HUDEP-2 (cell line): Measurements from ENCODE around the gene NKD2.
A peak's percentile ranks its signal among the peaks of the same experiment; 100 is the strongest.
"Not testable (repeated sequence)": the region's sequence is repeated elsewhere in the genome, so short reads cannot be mapped to it uniquely, and the experiment has no call there.

Source experiments
- DNase-seq, 76 experiments: peaks; one replicate each; lab custom pipeline; 2025; ENCODE audit not compliant: unreplicated experiment in 76 of 76; lab: John Stamatoyannopoulos, UW

NKD2 gene, protein sequence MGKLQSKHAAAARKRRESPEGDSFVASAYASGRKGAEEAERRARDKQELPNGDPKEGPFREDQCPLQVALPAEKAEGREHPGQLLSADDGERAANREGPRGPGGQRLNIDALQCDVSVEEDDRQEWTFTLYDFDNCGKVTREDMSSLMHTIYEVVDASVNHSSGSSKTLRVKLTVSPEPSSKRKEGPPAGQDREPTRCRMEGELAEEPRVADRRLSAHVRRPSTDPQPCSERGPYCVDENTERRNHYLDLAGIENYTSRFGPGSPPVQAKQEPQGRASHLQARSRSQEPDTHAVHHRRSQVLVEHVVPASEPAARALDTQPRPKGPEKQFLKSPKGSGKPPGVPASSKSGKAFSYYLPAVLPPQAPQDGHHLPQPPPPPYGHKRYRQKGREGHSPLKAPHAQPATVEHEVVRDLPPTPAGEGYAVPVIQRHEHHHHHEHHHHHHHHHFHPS

DNA sequence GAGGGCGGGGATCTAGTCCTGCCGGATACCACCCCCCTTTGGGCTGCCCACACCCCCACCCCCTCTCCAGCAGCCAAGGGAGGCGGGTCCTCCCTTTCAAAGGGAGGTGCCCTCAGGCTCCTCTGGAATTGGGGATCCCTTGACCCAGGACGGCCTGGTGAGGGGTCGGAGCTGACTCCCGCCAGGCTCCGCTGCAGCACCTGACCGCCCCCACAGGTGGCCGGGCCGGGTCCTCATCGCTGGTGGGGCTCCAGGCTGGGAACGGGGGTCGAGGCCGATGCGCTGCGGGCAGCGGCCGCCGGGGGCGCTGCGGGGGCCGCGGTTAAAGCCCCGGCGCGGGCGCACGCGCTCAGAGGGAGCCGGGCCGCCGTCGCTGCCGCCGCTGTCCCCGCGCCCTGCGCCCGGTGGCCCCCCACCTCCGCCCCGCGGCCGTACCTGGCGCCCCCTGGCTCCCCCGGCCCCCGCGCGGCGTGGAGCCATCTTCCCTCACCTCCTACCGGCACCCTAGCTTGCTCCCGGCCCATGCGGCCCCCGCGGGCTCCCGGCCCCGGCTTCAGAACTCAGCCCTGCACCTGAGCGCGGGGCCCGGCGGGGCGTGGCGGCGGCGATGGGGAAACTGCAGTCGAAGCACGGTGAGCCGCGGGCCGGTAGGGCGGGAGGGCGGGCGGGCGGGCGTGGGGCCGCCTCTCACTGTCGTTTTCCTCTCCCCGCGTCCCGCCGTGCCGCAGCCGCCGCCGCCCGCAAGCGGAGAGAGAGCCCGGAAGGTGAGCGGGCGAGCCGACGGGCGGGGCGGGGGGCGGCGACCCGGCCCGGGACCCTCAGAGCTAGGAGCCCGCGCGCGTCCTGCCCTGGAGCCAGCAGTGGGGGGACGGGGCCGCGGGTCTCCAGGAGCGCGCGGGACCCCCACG, at the start of gene NKD2:
NKD2 (plus strand) TSS at position 352 of the 908 bp plus-strand sequence; CDS start at position 608, 256 bp downstream.
- DNase-seq: peak in 2 of 76 experiments; percentile 5 to 14

DNA sequence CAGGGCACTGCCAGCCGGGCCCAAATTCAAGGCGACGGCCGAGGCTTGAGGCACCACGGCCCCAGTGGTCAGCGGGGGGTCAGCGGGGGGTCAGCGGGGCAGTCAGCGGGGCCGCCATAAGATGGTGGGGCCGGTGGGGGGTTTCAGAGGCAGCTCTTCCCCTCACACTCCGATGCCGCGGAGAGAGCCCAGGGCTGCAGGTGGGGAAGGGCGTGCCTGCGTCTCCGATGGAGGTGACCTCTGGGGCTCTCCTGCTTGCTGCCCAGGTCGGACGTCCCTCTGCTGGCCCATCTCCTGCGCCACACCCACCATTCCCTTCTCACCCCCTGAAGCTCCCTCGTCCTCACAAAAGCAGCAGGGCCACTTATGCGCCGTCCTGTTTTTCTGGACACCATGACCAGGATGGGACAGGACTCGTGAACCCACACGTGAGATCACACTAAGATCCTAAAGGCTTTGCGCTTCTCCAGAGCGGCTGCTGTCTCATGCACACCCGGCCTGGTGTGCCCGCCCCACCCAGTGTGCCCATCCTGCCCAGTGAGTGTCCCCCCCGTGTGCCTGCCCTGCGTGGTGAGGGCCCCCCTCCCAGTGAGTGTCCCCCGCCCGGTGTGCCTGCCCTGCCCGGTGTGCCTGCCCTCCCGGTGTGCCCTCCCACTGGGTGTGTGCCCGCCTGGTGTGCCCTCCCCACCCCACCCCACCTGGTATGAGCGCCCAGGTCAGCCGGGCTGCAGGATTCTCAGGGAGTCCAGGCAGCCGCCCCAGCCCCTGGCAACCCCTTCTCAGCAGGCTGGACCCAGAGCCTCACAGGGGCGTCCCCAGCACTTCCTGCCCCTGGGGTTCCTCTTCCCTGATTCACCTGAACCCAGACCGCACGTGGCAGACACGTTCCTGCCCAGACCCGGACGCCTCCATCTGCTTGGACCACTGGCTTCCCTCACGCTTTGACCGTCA, 48.7 kb upstream of the NKD2 start:
- no peak for DNase-seq

GRCh38 chr5:960551-960950, 48.1 kb upstream of the NKD2 start:
- DNase-seq: no peak

DNA sequence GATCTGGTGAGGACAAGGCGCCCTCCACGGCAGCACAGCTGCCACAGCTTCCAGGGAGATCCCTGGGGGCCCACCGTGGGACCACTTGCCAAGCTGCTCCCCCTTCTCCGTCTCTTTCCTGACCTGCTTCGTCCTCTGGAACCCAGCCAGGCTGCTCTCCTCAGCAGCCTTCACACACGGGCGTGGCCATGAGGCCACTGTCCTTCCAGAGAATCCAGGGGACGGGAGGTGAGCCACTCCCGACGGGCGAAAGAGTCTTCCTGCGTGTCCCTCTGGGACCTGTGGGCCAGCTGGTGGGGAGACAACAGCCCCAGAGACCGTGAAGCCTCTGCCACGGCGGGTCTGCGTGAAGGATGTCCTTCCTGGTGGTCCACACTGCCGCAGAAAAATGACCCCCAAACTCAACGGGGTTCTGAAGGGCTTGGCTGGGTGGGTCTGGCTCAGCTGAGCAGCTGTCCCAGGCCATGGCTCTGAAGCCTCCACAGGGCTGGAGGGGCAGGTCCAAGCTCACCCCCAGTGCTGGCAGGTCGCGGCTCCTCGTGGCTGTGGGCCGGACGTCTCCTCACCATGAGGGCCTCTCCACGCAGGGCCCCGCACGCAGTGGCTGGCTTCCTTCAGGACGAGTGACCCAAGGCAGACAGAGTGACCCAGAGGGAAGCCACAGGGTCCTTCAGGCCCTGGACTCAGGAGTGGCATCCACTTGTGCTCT, 47.4 kb upstream of the NKD2 start:
- no peak for DNase-seq

DNA sequence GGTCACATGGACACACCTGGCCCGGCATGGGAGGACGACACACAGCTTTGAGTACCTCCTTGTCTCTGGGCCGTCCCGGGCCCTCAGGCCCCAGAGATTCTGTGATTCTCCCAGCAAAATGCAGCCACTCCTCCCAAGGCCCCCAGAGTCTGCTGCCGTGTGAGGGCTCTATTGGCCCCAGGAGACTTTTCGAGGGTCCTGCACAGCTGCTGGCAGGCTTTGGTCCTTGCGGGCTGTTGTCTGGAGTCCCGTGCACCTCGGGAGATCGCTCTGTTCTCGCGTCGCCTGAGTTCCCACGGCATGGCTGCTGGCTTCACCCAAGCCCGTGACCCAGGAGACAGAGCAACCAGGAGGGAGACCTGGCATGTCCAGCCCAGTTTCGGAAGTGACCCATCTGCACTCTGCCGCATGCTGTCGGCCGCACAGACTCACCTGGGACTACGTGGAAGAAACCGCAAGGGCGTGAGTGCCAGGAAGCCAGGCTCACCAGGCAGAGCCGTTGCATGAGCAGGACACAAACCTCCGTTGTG, 46.8 kb upstream of the NKD2 start:
- DNase-seq: no peak

GRCh38 chr5:962386-962785, 46.2 kb upstream of the NKD2 start:
- no peak for DNase-seq

DNA sequence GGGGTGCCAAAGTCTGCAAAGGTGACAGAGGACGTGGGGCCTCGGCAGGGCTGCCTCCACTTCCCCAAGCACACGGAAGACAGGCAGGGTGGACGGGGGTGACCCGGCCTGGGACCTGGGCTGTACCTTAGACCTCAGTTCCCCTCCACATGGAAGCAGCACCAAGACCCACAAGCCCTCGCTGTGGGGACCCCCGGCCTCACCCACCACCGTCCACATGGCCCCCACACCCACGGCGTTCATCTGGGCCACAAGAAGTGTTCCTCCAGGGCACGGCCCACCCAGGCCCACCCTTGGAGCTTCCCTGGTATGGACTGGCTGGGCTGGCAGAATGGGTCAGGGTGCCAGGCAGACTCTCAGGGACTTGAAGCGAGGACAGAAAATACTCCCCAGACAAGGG, 45.8 kb upstream of the NKD2 start:
- no peak for DNase-seq

- DNase-seq: no peak
These were observed 45.3 kb upstream of the NKD2 start for GRCh38 chr5:963310-963672.

GRCh38 chr5:963673-964531, 44.7 kb upstream of the NKD2 start:
- peak in 12 of 76 experiments; percentile 11 to 79 (median 46) for DNase-seq

DNA sequence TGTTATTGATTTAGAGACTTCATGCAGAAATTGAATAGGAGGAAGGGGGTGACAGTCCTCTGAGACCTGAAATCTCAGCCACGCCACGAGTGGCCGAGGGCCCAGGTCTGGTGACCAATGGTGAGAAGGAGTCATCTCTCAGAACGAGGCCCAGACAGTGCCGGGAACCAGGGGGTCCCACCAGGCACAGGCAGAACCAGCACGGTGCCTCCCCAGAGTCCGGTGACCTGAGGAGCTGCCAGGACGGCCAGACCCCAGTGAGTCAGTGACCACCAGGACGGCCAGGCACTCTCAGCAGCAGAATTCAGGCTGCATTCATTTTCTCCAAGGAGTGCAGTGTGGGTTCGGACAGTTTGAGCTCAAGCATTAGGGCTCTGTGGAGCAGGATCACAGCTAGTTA, 43.8 kb upstream of the NKD2 start:
- DNase-seq: no peak

DNA sequence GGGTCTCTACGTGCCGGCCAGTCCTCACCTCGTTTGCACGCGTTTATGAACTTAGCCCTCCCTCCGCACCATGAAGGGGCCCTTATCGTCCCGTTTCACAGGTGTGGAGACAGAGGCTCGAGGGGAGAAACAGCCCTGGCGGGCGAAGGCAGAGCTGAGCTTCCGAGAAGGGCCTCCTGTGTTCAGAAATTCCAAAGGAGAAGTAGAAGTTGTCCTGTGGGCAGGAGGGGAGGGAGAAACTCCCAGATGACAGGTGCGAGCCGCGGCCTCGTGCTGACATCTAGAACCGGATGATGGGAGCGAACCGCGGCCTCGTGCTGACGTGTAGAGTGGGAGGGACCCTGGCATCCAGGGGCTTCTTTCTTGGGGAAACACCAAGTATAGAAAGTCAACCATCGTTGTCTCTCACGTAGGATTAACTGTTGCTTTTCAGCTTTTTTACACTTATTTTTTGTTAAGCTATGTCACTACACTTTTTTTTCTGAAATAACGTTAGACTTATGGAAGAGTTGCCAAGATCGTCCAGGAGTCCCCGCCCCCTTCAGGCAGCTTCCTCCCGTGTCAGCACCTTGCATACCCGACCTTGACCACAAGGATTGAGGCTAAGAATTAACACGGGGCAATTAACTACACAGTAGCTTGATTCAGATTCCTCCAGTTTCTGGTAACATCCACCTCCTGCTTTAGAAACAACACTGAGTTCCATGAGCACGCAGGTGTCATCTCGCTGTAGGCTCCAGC, 42.8 kb upstream of the NKD2 start:
- no peak for DNase-seq

- no peak for DNase-seq
These were observed 42.3 kb upstream of the NKD2 start for GRCh38 chr5:966345-966710.

DNA sequence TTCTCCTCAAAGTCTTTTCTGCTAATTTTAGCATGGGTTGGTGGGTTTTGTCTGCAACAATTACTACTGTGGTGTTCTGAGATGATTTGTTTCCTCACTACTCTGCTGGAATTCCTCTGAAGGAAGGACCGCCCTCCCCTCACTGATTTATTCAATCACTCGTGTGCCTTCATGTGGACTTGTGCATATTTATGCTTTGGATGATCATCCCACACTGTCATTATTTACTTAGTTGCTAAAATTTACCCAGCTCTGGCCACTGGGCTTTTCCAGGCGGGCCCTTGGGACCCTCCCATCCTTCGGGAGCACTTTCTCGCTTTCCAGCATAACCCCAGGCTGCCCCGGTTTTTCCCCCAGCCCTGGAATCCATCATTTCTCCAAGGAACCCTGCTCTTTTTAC, 41.7 kb upstream of the NKD2 start:
- no peak for DNase-seq

DNA sequence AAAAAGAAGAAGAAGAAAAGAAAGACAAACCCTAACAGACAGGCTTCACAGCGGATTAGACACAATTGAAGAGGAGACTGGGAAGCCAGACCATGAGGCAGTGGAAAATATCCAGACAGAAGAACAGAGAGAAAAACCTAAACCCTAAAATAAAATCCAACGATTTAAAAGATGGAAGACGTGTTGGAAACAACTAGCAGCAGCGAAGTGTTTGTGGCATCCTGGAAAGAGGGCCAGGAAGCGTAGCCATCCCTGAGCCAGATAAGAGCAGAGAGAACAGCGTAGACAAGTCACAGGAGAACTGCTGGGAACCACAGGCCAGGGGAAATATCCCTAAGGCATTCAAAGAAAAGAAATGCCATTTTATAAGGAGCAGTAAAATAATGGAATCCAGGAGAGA, 39.7 kb upstream of the NKD2 start:
- no peak for DNase-seq

GRCh38 chr5:969408-969839, 39.2 kb upstream of the NKD2 start:
- DNase-seq: no peak

- not testable (repeated sequence) for DNase-seq
These were observed 36.0 kb upstream of the NKD2 start for GRCh38 chr5:972575-972974.

GRCh38 chr5:976849-977751, 31.5 kb upstream of the NKD2 start:
- DNase-seq: no peak
